GM18526 (cell line): ENCODE data around the gene DNAJB11.

ENCODE experiments used
- POLR2A ChIP-seq: IDR thresholded peaks from 3 replicates; pipeline ENCODE4 v1.6.1; 2011; ENCODE audit not compliant: insufficient read length; ENCODE audit errors: extremely low read depth

Gene DNAJB11

DNA sequence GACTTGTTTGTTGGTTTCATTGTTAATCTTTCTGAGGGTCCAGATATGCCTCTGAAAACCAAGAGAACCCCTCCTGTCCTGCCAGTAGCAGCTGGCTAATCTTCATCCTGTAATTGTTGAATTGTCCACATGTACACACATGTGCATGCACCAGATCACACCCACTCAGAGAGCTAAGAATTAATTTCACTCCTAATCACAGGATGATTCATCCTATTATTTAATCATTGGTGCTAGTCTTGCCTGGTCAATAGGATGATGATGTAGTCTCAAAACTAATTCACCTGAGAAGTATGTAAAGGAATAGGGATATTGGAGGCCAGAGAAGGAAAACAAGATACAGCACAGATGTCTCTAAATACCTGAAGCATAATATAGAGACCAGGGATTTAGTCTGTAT lies 34.6 kb downstream of the DNAJB11 start:
- no peak for TF ChIP-seq POLR2A

DNA sequence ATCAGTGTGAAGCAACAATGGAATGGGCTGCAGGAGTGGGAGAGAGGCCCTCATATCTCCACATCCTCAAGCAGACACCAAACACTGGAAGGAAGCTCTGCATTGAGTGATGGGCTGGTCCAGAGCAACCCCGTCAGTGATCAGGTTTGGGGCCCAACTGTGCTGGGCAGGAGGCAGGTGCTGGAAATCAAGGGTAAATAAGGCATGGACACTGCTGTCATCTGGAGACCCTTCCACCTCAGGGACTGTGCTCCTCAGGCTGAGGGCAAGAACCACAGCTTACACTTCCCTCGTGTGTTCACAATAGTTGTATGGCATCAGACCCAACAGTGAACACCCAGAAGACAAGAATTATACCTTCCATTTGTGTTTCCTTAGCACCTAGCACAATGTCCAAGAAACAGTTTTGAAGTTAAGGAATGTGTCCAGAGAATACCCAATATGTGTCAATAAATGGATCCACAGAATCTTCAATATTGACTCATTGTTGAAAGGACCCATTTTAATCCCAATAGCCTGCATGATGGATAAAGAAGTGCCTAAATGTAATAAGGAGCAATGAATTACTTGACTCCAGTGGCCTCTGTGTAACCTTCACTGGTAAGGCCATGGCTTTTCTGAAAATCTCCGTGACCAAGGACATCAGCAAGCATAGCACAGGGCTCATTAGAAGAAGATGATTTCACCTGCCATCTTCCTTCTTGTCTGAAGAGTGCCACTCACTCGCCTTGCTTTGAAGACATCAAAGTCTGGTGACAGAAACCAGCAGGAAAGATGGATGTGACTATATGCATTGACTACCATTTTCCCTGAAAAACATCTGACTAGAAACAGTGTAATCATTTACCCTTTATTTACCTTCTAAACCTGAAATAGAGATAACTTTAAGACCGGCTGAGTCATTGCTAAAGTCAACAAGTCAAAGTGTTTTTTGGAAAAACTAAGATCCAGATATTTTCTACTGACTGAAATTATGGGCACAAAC lies 35.3 kb downstream of the DNAJB11 start:
- no peak for TF ChIP-seq POLR2A

DNA sequence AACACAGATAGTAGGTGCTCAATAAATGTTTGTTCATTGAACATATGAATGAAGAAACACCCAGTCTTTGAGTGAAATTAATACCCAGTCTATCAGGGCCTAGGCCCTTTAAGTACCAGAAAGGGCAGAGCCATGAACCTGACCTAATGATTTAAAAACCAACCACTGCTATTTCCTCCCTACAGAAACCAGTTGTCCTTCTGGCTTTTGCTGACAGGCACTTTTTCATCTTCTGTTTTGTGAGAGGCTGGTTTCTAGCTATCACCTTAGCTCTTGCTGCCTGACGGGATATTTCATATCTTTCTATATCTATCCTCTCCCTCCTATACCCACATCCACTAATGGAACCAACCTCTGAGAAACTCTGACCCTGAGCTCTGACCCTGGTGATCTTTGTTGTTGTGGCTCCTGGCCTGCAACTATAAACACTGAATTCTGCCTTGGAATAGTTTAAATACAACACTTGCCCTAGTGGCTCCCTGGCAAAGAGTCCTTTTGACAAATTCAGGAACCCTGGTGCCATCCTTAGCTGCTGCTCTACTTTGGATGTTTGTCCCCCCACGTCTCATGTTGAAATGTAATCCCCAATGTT lies 38.2 kb downstream of the DNAJB11 start:
- TF ChIP-seq POLR2A: no peak

DNA sequence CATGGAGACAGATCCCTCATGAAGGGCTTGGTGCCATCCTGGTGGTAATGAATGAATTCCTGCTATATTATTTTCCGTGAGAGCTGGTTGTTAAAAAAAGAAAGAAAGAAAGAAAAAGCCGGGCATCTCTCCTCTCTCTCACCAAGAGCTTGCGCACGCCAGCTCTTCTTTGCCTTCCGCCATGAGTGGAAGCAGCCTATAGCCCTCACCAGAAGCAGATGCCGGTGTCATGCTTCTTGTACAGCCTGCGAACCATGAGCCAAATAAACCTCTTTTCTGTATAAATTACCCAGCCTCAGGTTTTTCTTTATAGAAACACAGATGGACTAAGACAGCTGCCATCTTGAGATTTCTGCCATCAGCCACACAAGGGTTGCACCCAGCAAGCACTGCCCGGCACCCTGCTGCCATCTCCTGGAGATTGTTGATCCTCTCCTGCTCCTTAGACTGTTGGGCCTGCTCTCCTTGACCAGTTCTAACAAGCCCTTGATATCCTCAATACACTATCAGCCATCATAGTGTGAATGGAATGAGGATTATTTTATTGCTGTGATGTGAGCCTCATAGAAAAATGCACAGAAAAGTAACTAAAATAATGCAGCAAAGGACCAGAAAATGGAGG lies 38.8 kb downstream of the DNAJB11 start:
- no peak for TF ChIP-seq POLR2A

DNA sequence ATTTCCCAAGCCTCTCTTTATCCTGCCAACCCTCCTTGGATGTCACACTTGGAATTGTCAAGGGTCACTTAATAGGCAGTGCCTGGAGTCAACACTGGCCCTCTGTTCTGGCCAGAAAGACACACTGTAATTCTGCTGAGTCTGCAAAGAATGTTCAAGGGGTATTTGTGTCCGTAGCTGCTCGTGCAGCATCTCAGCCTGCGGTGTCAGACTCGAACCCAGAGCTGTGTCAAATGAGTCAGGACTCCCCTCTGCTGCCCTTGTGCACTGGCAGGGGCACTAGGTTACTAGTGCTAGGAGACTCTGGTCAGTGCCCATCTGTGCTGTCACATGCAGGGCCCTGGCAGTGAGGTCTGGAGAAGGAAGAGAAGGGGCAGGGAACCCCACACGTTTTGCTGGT lies 41.5 kb downstream of the DNAJB11 start:
- no peak for TF ChIP-seq POLR2A

DNA sequence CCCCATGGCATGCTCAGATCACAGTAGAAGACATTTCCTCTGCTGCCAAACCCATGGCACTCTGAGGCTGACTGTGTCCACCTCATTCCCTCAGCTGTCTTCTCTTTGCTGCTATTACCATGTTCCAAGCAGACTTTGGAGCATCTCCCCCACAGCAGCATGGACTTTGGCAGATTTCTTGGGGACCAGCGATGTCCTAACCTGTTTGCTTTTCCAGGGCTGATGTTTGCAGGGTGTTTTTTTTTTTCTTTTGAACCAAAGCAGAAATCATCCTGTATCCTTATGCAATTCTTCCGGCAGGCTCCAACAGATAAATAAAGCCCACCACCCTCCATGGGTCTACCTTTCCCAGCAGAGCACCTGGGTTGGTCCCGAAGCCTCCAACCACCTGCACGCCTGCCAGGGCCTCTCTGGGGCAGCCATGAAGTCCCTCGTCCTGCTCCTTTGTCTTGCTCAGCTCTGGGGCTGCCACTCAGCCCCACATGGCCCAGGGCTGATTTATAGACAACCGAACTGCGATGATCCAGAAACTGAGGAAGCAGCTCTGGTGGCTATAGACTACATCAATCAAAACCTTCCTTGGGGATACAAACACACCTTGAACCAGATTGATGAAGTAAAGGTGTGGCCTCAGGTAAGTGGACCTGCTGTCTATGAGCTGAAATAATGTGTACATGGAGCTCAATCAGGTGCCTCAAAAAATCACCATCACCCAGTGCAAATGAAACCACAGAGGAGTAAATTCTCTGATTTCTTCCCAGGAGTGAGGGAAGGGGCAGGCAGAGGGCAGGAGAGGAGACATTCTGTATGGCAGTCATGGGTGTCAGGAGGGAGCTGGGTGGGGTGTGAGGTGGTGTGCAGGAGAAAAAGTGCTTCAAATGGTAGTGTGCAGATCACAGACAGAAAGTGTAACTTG lies 42.5 kb downstream of the DNAJB11 start, which contains the start of gene AHSG:
AHSG (plus strand) TSS at position 340 of the 916 bp plus-strand sequence; CDS start at position 422, 82 bp downstream.
- TF ChIP-seq POLR2A: no peak

DNA sequence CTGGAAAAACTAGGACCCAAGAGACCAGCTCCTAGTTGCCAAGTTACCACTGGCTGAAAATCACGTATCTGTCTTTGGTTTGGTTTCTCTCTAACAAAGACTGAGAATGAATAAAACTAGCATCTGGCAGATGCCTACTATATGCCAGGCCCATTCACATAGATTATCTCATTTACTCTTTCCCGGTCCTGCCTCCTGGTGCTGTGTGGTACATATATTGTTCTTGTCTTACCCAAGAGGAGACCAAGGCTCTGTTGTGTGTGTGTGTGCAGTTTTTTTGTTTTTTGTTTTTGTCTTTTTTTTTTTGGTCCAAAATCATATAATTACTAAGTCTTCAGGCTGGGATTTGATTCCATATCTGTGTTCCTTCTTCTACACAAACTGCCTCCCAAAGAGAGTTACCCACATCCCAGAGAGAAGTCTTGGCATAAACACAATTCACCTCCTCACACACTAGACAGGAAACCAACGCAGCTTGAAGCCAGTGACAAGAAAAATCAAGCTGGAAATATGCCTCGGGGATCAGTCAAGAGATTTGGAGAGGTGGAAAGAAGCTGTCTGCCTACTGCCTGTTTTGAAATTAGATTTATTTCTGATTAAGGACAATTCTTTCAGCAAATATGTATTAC lies 43.2 kb downstream of the DNAJB11 start:
- no peak for TF ChIP-seq POLR2A

DNA sequence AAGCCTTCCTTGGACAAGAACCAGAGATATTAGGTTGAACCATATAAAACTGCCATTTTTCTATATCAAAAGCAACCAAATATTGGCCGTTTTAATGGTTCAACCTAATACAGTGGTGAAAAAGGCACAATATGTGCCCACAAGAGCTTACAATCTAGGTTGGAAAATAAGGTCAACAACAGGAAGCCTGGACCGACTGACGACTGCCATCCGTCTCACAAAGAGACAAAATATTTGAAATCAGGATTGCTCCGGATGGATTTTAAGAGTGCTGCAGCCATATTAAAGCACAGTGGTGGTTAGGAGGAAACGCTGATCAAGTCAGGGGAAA lies 43.7 kb downstream of the DNAJB11 start:
- no peak for TF ChIP-seq POLR2A

DNA sequence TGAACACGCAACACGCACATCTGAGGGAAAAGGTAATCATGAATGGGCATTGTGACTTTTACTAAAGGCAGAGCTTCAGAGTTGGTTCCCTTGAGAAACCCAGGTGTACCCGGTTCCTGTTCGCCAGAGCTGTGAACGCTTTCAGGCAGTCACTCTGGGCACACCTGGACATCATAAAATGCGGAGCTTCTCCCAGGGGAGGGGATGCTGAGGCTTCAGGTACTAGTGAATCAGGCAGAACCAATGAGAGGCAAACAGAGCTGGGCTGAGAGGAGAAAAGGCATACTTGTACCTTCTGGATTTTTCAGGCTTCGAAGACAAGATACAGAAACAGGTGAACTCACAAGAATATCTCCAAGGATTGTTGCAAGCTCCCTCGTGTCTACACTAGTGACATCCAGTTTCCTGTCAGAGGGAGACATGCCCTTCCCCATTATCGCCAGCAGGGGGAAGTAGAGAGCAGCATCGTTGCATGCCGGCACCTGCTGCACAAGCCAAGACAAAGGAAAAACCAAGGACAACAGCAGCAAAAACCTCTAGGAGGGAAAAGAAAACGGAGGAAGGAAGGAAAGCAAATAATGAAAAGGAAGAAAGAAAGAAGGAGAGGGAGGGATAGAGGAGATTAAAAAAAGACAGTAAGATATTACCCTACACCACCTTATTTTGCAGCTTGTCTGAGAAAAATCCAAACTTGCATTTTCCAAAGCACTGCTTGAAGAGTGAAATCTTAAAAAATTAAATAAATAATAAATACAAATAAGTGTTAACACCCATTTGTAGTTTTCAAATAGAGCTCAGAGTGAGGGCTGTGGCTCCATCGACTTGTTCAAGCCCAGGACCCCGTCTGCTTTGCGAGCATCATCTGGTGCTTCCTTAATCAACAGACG lies 44.3 kb downstream of the DNAJB11 start:
- no peak for TF ChIP-seq POLR2A

DNA sequence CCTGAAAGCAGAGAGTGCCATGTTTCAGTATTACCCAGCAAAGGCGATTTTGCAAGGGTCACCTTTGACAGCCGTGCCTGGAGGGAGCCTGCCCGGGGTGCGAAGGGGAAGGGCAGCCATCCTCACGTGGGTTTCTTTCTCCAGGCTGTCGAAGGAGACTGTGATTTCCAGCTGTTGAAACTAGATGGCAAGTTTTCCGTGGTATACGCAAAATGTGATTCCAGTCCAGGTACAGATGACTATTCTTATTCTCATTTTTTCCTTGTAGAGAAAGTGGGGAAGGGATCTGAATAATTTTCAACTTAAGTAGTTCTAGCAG lies 45.7 kb downstream of the DNAJB11 start:
- TF ChIP-seq POLR2A: no peak

DNA sequence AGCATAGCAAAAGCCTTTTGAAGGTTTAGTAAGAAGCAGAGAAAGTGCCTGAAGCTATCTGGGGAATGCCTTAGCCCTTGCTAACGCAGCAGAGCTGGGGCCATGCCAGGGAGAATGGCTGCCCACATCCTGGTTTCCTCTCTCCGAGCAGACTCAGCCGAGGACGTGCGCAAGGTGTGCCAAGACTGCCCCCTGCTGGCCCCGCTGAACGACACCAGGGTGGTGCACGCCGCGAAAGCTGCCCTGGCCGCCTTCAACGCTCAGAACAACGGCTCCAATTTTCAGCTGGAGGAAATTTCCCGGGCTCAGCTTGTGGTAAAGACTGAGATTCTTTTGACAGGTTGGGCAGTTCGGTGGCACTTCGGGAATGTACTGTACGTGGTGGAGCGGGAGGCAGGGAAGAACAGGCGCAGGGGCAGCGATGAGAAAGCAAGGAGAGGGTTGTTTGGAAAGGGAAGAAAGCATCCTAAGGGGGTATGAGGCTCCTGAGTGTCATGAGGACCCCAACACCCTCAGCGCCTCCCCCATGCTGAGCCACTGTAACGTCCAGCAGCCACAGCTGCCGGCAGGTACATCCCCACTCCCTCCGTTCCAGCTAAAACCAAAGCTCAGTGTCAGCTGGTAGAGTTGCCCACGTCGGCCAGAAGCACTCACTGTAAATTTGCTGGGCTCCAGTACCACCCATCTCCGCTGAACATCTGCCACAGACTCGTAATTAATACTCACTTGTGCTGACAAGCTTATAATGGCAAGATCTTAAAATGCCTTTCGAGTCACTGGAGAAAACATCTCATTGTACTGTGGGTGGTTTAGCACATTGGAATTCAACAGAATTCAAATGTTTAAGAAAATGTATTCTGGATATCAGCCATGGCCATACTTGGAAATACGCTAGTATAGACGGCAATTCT lies 46.8 kb downstream of the DNAJB11 start:
- TF ChIP-seq POLR2A: no peak

DNA sequence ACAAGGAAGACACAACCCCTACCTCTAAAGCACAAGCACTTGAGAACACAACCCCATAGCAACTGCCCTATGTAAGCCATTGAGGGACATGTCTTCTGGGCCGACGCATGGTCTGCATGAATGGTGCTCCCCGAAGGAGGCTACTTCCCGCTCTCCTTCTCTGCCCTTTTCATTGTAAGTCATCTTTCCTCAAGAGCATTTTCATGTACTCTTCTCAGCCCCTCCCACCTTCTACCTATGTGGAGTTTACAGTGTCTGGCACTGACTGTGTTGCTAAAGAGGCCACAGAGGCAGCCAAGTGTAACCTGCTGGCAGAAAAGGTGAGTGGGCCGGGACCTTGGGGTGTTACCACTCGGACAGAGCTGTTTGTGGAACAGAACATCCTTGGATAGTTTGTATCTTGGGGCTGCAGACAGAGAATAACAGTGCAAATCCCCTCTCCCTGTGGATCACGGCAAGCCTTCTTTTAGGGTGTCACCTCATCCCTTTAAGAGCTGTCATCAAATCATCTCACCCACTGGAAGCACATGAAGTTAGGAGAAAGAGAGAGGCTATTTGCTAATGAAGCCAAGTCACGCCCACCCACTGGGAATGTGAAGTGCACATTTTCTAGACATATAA lies 47.9 kb downstream of the DNAJB11 start:
- TF ChIP-seq POLR2A: no peak
